Natural killer cell (primary cell): ENCODE measurements around the gene APOBEC3G. TPM values are rescaled to one million over a fixed set of nuclear protein-coding genes. Genes with fewer than 3 reads are reported as not detected.
A peak's percentile ranks its signal among the peaks of the same experiment; 100 is the strongest.
"Not testable (repeated sequence)": the region's sequence is repeated elsewhere in the genome, so short reads cannot be mapped to it uniquely, and the experiment has no call there.

ENCODE experiments used
- ATAC-seq, 3 donors: fragments of 150-1000 bp in 2 of 3; fragments of 200-7000 bp in 1 of 3; cut with Tn5 transposase; 1 replicate in 1 of 3; 2 replicates in 2 of 3; pipeline ENCODE4 v1.10.0; 2021; ENCODE audit warnings: mild to moderate bottlenecking in 2 of 3, moderate library complexity in 2 of 3
- DNase-seq, 2 donors: peaks; one replicate each; pipeline versions ENCODE4 v3.0.0 to v3.0.0-alpha.2; 2013 to 2021; ENCODE audit warnings: mixed read lengths in 1 of 2
- H3K27ac ChIP-seq: one replicate; pipeline ENCODE4 v1.5.1; 2013; ENCODE audit warnings: mild to moderate bottlenecking, low read length
- H3K27me3 ChIP-seq: one replicate; pipeline ENCODE4 v1.6.1; 2013; ENCODE audit warnings: low read length; ENCODE audit not compliant: control insufficient read depth, insufficient read depth
- H3K36me3 ChIP-seq: one replicate; pipeline ENCODE4 v1.6.1; 2013; ENCODE audit warnings: low read length; ENCODE audit not compliant: control insufficient read depth, insufficient read depth
- H3K4me1 ChIP-seq: one replicate; pipeline ENCODE4 v1.6.1; 2013; ENCODE audit warnings: low read length; ENCODE audit not compliant: control insufficient read depth, insufficient read depth
- H3K4me3 ChIP-seq: one replicate; pipeline ENCODE4 v1.5.1; 2013; ENCODE audit warnings: low read length
- H3K9me3 ChIP-seq: one replicate; pipeline ENCODE4 v1.6.1; 2013; ENCODE audit warnings: low read length; ENCODE audit not compliant: control insufficient read depth, insufficient read depth
- H3K27ac Mint-ChIP-seq, 2 donors: one replicate each; pipeline ENCODE4 v1.8.0; 2022; ENCODE audit warnings: mild to moderate bottlenecking in 2 of 2, mixed read lengths in 2 of 2, moderate library complexity in 1 of 2
- H3K27me3 Mint-ChIP-seq, 2 donors: one replicate each; pipeline ENCODE4 v1.8.0; 2022; ENCODE audit warnings: low read depth in 2 of 2, mixed read lengths in 2 of 2
- H3K36me3 Mint-ChIP-seq: one replicate; pipeline ENCODE4 v1.8.0; 2022; ENCODE audit warnings: mixed read lengths
- H3K4me1 Mint-ChIP-seq, 2 donors: one replicate each; pipeline ENCODE4 v1.8.0; 2022; ENCODE audit warnings: mixed read lengths in 2 of 2
- H3K4me3 Mint-ChIP-seq: one replicate; pipeline ENCODE4 v1.8.0; 2022; ENCODE audit warnings: mild to moderate bottlenecking, moderate library complexity, mixed read lengths
- H3K9me3 Mint-ChIP-seq, 2 donors: one replicate each; pipeline ENCODE4 v1.8.0; 2022; ENCODE audit warnings: mixed read lengths in 2 of 2
- CTCF ChIP-seq: fragments of 200-600 bp; IDR thresholded peaks from one replicate; pipeline ENCODE4 v1.8.0; 2022; ENCODE audit warnings: antibody characterized with exemption
- WGBS: methylation state at CpG from one replicate; pipeline ENCODE4 v1.1.7; 2013; ENCODE audit warnings: missing lambda C conversion rate; ENCODE audit not compliant: insufficient coverage; 5-methylcytosine and 5-hydroxymethylcytosine counted together
- intact Hi-C: fragments of 100-400 bp; cut with micrococcal nuclease; formaldehyde crosslinking; loops from one replicate; pipeline ENCODE4 v1.14.2; 2022
- total RNA-seq, 4 donors: library from RNA; stranded (reverse); fragments of 120-200 nt in 1 of 4; gene quantifications; one replicate each; pipeline versions ENCODE4 v1.2.3 to v1.2.4, GENCODE V29; 2013 to 2022

The APOBEC3G gene
- total RNA-seq, 3 donors from 2014 or later (not counting 1 experiment from before 2014, with no cell fraction given): 168 to 308 (median 237) TPM

- Mint-ChIP-seq H3K9me3 (no peaks in the 10 kb centered on the region), H3K4me3 (no peak overlapping the region), H3K27ac (no peak overlapping the region), H3K27me3 (no peaks in the 10 kb centered on the region), H3K4me1 (peaks cover 5 to 9% of the 10 kb centered on the region in 2 donors), H3K36me3 (no peaks in the 10 kb centered on the region)
- H3K4me3 ChIP-seq: peak overlapping the region; percentile 28
- DNase-seq (no peak), ATAC-seq (no peak)
- 79% methylated on average over 11 of the region's 13 CpGs for WGBS
- intact Hi-C loops: no loop called here
- no peak for TF ChIP-seq CTCF
- no peaks in the 10 kb centered on the region for H3K27me3 ChIP-seq
- H3K4me1 ChIP-seq: peaks cover 51% of the 10 kb centered on the region
- H3K36me3 ChIP-seq: no peaks in the 10 kb centered on the region
- peak overlapping the region; percentile 92 for H3K27ac ChIP-seq
- no peaks in the 10 kb centered on the region for H3K9me3 ChIP-seq
Observed at GRCh38 chr22:39068033-39068785, 8.9 kb upstream of the APOBEC3G start.

DNA sequence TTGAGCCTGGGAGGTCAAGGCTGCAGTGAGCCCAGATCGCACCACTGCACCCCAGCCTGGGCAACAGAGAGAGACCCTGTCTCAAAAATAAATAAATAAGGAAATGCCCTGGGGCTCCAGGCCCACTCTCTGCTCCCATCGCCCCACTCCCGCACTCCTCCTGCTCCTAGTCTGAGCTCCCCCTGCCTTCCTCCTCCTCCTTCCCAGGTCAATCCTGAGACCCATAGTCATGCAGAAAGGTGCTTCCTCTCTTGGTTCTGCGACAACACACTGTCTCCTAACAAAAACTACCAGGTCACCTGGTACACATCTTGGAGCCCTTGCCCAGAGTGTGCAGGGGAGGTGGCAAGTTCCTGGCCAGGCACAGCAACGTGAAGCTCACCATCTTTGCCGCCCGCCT, 6.9 kb upstream of the APOBEC3G start:
- no peak overlapping the region for H3K27ac ChIP-seq
- peaks cover 7 to 12% of the 10 kb centered on the region in 2 donors for H3K4me1 Mint-ChIP-seq
- peak overlapping the region in 1 of 2 donors; percentile 27 for H3K27ac Mint-ChIP-seq
- no peaks in the 10 kb centered on the region for H3K9me3 Mint-ChIP-seq
- ATAC-seq (no peak), DNase-seq (no peak)
- no peaks in the 10 kb centered on the region for H3K27me3 ChIP-seq
- intact Hi-C loops: no loop called here
- no peak overlapping the region for H3K4me3 ChIP-seq
- no peaks in the 10 kb centered on the region for H3K9me3 ChIP-seq
- H3K4me1 ChIP-seq: peaks cover 36% of the 10 kb centered on the region
- H3K4me3 Mint-ChIP-seq: no peak overlapping the region
- no peaks in the 10 kb centered on the region for H3K36me3 ChIP-seq
- WGBS: 98% methylated on average over 7 of the region's 7 CpGs
- no peak for TF ChIP-seq CTCF
- H3K36me3 Mint-ChIP-seq: no peaks in the 10 kb centered on the region
- no peaks in the 10 kb centered on the region for H3K27me3 Mint-ChIP-seq

DNA sequence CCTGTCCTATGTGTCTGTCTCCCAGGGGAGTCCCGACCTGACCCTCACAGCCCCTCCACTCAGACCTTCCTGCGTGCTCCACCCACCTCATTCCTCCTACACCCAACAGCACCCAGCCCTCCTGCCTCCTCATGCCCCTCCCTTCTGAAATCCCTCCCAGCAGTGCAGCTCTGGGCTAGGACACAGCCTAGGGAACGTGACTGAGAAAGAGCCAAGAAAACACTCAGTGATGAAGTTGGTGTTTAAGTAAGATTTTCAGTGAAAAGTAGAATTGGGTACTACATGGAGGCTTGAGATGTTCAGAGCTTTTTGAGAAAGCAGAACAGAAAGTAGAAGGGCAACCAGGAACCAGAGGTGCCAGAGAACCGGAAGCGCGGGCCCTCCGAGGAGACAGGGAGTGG, 4.5 kb upstream of the APOBEC3G start:
- H3K27ac Mint-ChIP-seq, H3K4me3 ChIP-seq, H3K36me3 Mint-ChIP-seq, H3K9me3 ChIP-seq, H3K27me3 Mint-ChIP-seq, DNase-seq, H3K4me3 Mint-ChIP-seq, H3K27me3 ChIP-seq, ATAC-seq, intact Hi-C loops, H3K9me3 Mint-ChIP-seq, H3K36me3 ChIP-seq: not testable (repeated sequence)
- 53% methylated on average over 7 of the region's 7 CpGs for WGBS
- peaks cover 28% of the 10 kb centered on the region for H3K4me1 ChIP-seq
- H3K4me1 Mint-ChIP-seq: peaks cover 18 to 30% of the 10 kb centered on the region in 2 donors
- peak overlapping the region; percentile 49 for H3K27ac ChIP-seq

DNA sequence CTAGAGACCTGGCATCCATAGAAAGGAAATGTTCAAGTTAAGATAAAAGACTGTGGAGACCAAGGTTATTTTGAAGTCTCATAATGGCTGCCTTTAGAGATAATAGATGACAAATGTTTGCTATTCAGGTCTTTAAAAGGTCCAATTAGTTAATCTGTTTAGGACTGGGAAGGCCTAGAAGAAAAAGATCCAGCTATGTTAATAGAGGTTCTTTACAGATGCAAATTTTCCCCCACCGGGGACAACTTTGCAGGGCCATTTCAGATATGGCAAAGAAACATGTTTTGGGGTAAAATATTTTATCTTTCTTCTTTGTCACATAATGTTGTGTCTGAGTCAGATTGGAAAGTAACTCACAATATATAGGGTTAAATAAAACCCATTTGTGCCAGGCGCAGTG, 3.1 kb upstream of the APOBEC3G start:
- no peaks in the 10 kb centered on the region for H3K9me3 Mint-ChIP-seq
- Histone ChIP-seq H3K4me1 (peaks cover 42% of the 10 kb centered on the region), H3K4me3 (no peak overlapping the region), H3K27me3 (no peaks in the 10 kb centered on the region), H3K36me3 (peaks cover 1% of the 10 kb centered on the region), H3K27ac (no peak overlapping the region), H3K9me3 (no peaks in the 10 kb centered on the region)
- H3K27ac Mint-ChIP-seq: no peak overlapping the region
- no peaks in the 10 kb centered on the region for H3K27me3 Mint-ChIP-seq
- intact Hi-C loops: no loop called here
- TF ChIP-seq CTCF: no peak
- 100% methylated on average over 1 of the region's 2 CpGs for WGBS
- no peak for ATAC-seq
- no peak overlapping the region for H3K4me3 Mint-ChIP-seq
- H3K4me1 Mint-ChIP-seq: peaks cover 30 to 44% of the 10 kb centered on the region in 2 donors
- no peak for DNase-seq
- no peaks in the 10 kb centered on the region for H3K36me3 Mint-ChIP-seq

GRCh38 chr22:39076155-39077025, 685 bp upstream of the APOBEC3G start:
- H3K27me3 Mint-ChIP-seq, H3K36me3 Mint-ChIP-seq, H3K9me3 ChIP-seq, H3K27me3 ChIP-seq, DNase-seq, ATAC-seq, H3K9me3 Mint-ChIP-seq: not testable (repeated sequence)
- H3K27ac ChIP-seq: peak overlapping the region; percentile 68
- Mint-ChIP-seq H3K4me3 (peak overlapping the region; percentile 90), H3K4me1 (peaks cover 49 to 65% of the 10 kb centered on the region in 2 donors), H3K27ac (peak overlapping the region; percentile 98 to 99)
- peak overlapping the region; percentile 23 for H3K4me3 ChIP-seq
- peaks cover 59% of the 10 kb centered on the region for H3K4me1 ChIP-seq
- peaks cover 15% of the 10 kb centered on the region for H3K36me3 ChIP-seq
- WGBS: 58% methylated on average over 10 of the region's 24 CpGs
- intact Hi-C loops: loop anchor here (1.0 kb wide), 1 partner anchor 39 kb away; no protein-coding TSS in a partner anchor
